ENCODE measurements around the gene RBM23. TPM values are rescaled to one million over a fixed set of nuclear protein-coding genes. Genes with fewer than 3 reads are reported as not detected.

RBM23 gene
- total RNA-seq, 1 experiment from 2014 or later, result 42.4 TPM

- POLR2A ChIA-PET, result interaction anchor here (0.5 kb wide), 1 partner anchor 44 kb away, joined by 11 read pairs; no protein-coding TSS in a partner anchor
- peak; percentile 96 for ATAC-seq
- Mint-ChIP-seq H3K36me3 (no peaks in the 10 kb centered on the region), H3K4me3 (no peak overlapping the region), H3K9me3 (no peaks in the 10 kb centered on the region), H3K27ac (peak overlapping the region; percentile 31; the same call in 1 of the 2 replicates), H3K4me1 (peaks cover 13% of the 10 kb centered on the region), H3K27me3 (ENCODE audit: low read depth) (no peaks in the 10 kb centered on the region)
- DNase-seq (ENCODE audit: low spot score), result peak; percentile 84
- CTCF ChIA-PET, result interaction anchor here (0.6 to 3.3 kb wide), 19 partner anchors 8 to 306 kb away, joined by 3 to 23 read pairs (median 4); partner anchors contain the start of genes MMP14, OXA1L and RBM23
- no peak for TF ChIP-seq NFATC4 (CRISPR knock-in tag; IDR thresholded peaks at IDR 0.05)
- TF ChIP-seq CTCF (IDR thresholded peaks at IDR 0.05), result peak; percentile 47
- TF ChIP-seq USF2 (CRISPR knock-in tag; IDR thresholded peaks at IDR 0.05), result no peak
- TF ChIP-seq ZNF317 (CRISPR knock-in tag; IDR thresholded peaks at IDR 0.05; ENCODE audit: borderline replicate concordance, low read depth), result no peak
- no peak for TF ChIP-seq MAX (CRISPR knock-in tag; IDR thresholded peaks at IDR 0.05)
- TF ChIP-seq IRF1 (CRISPR knock-in tag; IDR thresholded peaks at IDR 0.05), result no peak
Measured at GRCh38 chr14:22865424-22866405, 53.2 kb downstream of the RBM23 start.

- peak overlapping the region; percentile 31; the same call in 1 of the 2 replicates for H3K27ac Mint-ChIP-seq
- H3K9me3 Mint-ChIP-seq, result no peaks in the 10 kb centered on the region
- H3K36me3 Mint-ChIP-seq, result no peaks in the 10 kb centered on the region
- H3K4me3 Mint-ChIP-seq, result no peak overlapping the region
- DNase-seq (ENCODE audit: low spot score) (no peak), ATAC-seq (no peak)
- ChIA-PET CTCF (interaction anchor here (0.6 to 3.3 kb wide), 18 partner anchors 9 to 294 kb away, joined by 3 to 23 read pairs (median 4); partner anchors contain the start of genes MMP14, OXA1L and RBM23), POLR2A (interaction anchor here (0.5 kb wide), 1 partner anchor 45 kb away, joined by 11 read pairs; no protein-coding TSS in a partner anchor)
- no peaks in the 10 kb centered on the region for H3K27me3 Mint-ChIP-seq (ENCODE audit: low read depth)
- H3K4me1 Mint-ChIP-seq, result peaks cover 7% of the 10 kb centered on the region; the same call in 1 of the 2 replicates
- TF ChIP-seq ATF1 (CRISPR knock-in tag; IDR thresholded peaks at IDR 0.05) (no peak), PRRX2 (CRISPR knock-in tag; IDR thresholded peaks at IDR 0.05) (no peak), EMX1 (CRISPR knock-in tag; IDR thresholded peaks at IDR 0.05) (no peak), RORB (CRISPR knock-in tag; IDR thresholded peaks at IDR 0.05) (no peak), OVOL2 (CRISPR knock-in tag; IDR thresholded peaks at IDR 0.05; ENCODE audit: borderline replicate concordance) (no peak), STAT6 (CRISPR knock-in tag; conservative IDR thresholded peaks at IDR 0.05; ENCODE audit: low read depth) (no peak), ZNF512 (CRISPR knock-in tag; IDR thresholded peaks at IDR 0.05; ENCODE audit: borderline replicate concordance) (no peak), TEAD1 (CRISPR knock-in tag; IDR thresholded peaks at IDR 0.05) (no peak), ATF6 (CRISPR knock-in tag; IDR thresholded peaks at IDR 0.05) (no peak), AFF4 (CRISPR knock-in tag; IDR thresholded peaks at IDR 0.05; ENCODE audit: borderline replicate concordance) (no peak), ZNF671 (CRISPR knock-in tag; IDR thresholded peaks at IDR 0.05) (no peak), ZNF423 (CRISPR knock-in tag; IDR thresholded peaks at IDR 0.05) (no peak)
Measured at GRCh38 chr14:22864979-22865378, 54.0 kb downstream of the RBM23 start.

Measured in WTC11 (cell line).